GM18909 (cell line): ENCODE results near the gene NEMP2.

ENCODE experiments used
- ATAC-seq: cut with Tn5 transposase; IDR thresholded peaks from one replicate; pipeline ENCODE4 v1.9.1; 2021; ENCODE audit warnings: mild to moderate bottlenecking; ENCODE audit not compliant: unreplicated experiment, poor library complexity

Gene NEMP2

DNA sequence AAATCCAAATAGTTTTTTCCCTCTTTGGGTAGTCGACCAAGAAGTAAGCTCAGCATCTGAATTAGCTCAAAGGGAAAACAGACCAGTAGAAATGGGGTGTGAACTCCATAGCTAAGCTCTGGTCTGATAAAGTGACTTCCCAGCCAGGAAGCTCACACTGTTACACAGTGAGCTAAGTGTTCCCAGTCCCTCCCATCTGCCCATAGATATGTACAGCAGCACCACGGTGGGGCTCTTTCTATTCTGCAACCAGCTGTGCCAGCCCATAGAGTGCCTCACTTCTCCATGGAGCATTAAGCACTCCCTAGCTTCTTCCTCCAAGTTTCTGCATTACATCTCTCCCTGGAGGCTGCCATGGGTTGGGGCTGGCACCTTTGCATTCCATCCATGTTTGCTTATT, 27.6 kb upstream of the NEMP2 start:
- ATAC-seq: no peak

DNA sequence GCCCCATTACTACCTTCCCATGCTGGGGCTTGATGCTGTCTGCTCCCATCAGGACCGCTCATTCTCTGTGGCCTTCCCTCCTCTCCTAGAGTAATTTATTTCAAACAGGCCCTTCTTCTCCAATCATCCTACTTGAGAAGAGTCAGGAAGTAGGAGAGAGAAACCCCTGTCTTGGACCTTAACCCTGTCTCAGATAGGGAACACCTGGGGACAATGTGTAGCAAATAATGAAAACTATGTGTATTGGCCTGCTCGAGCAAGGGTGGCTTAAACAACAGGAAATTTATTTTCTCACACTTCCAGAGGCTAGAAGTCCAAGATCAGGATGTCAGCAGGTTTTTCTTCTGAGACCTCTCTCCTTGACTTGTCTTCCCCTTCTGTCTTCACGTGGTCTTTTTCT, 26.6 kb upstream of the NEMP2 start:
- ATAC-seq: no peak

DNA sequence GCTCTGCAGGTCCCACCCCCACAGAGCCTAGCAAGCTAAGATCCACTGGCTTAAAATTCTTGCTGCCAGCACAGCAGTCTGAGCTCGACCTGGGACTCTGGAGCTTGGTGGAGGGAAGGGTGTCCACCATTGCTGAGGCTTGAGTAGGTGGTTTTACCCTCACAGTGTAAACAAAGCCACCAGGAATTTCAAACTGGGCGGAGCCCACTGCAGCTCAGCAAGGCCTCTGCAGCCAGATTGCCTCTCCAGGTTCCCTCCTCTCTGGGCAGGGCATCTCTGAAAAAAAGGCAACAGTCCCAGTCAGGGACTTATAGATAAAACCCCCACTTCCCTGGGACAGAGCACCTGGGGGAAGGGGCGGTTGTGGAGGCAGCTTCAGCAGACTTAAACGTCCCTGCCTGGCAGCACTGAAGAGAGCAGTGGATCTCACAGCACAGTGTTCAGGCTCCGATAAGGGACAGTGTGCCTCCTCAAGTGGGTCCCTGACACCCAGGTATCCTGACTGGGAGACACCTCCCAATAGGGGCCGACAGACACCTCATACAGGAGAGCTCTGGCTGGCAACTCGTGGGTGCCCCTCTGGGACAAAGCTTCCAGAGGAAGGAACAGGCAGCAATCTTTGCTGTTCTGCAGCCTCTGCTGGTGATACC, 20.0 kb upstream of the NEMP2 start:
- ATAC-seq: no peak

DNA sequence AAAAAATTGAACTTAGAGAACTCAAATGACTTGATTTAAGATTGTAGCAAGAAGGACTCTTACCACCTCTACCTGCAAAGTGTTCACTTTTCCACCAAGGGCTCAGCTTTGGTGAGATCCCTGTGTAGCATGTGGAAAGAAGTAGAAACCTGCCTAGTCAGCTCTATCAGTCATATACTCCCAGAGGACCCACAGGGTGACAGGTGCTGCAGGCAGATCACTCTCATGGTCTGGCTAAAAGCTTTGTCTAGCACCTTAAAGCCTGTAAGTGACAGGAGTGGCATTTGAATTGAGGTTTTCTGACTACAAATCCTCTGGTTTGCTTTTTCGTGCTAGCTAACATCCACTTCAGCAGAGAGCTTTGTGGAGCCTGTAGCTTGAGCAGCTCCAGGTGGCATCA, 18.7 kb upstream of the NEMP2 start:
- no peak for ATAC-seq

DNA sequence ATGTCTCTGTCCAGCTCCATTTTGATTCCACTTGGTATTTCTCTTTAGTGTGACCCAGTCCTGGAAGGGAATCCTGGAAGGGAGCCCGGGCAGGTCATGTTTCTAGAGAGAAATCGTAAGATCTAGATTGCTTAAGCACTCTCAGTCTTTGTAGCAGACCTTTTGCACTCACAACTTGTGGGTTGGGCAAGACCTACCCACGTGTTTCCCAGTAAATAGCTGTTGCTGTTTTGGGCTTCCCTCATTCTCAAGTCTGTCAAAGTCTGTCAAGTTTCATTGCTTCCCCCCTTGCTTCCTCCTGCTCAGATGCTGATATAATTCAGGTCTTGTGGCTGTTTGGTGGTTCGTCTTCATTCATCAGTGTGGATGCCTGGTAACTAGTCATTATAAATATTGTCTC, 17.4 kb upstream of the NEMP2 start:
- ATAC-seq: no peak

DNA sequence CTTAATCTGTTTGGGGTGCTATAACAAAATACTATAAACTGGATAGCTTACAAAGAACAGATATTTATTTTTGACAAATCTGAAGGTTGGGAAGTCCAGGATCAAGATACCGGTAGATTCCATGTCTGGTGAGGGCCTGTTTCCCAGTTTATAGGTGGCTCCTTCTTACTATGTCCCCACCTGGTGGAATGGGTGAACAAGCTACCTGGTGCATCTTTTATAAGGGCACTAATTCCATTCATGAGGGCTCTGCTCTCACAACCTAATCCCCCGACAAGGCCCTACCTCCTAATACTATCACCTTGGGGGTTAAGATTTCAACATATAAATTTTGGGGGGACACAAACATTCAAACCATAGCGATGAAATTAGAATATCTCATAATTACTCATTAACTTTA, 15.6 kb upstream of the NEMP2 start:
- no peak for ATAC-seq

DNA sequence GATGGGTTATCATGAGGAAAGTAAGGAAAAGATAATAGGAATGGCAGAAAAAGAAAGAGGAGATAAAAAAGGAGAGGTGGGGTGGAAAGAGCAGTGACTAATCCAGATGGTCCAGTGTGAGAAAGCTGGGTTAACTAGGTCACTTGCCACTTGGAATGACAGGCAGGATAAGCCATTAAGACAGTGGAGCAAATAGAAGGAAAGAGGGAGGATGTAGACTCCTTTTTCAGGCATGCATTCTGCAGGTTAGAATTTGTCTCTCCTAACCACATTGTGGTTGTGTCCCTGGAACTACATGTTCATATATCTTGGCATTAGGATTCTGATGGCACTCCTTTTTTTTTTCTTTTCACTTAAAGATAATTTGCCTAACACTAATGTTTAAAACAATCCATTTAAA, 13.4 kb upstream of the NEMP2 start:
- ATAC-seq: no peak

DNA sequence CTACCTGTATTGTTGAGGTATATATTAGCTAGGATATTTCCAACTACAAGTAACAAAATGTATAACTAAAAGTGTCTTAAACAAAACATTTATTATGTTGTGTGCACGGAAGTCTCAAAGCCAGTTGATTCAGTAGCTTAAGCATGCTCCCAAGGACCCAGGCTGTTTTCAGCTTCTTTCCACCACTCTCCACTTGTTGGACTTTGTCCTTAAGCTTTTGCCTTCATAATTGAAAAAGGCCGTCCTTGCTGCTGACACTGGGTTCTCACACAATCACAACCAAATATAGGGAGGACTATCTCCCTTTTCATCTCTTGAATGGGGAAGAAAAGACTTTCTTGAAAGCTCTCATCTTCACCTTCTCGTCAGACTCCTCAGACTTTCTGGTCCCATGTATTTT, 12.2 kb upstream of the NEMP2 start:
- no peak for ATAC-seq

DNA sequence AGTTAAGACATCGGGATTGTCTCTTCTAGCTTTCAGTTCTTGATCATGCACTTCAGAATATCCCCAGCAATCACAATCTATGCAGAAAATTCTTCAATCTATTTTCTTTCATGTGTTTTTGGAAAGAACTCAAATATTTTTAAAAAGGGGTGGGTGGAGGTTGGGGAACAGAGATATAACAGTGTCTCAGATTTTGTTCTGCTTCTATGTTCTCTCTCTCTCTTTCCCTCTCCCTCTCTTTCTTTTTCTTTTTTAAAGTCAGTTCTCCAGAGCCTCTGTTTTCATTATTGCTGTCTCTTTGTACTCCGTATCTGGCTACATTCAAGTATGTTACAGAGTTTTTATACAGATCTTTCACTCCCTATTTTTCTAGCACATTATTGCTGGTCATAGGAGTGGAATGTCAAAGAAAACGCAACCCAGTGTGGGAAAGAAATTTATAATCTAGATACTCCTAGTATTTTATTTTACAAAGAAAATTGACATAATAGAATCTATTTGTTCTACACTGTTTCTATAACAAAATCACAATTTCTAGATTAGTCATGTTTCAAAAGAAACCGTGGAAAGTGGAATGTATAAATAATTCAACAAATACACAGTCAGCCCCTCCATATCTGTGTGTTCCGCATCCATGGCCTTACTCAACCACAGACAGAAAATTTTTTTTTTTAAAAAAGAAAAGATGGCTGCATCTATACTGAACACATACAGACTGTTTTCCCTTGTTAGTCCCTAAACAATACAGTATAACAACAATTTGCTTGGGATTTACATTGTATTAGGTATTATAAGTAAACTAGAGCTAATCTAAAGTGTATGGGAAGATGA, 11.2 kb upstream of the NEMP2 start:
- no peak for ATAC-seq

DNA sequence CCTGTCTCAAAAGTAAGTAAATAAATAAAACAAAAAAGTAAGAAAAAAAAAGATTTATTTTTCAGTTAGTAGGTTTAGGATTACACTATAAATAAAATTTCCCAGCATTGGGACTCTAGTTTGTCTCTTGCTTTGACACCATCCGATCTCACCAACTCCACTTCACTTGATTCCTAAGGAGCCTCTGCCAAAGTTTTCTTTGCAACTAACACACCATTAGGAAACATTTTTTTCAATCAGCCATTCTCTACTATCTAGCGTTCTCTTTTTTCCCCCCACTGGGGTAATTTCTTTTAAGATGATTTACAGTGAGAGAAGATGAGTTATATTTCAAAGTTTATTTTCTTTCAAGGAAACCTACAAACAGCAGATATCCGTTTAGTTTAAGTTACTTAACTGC, 10.6 kb upstream of the NEMP2 start:
- ATAC-seq: no peak

DNA sequence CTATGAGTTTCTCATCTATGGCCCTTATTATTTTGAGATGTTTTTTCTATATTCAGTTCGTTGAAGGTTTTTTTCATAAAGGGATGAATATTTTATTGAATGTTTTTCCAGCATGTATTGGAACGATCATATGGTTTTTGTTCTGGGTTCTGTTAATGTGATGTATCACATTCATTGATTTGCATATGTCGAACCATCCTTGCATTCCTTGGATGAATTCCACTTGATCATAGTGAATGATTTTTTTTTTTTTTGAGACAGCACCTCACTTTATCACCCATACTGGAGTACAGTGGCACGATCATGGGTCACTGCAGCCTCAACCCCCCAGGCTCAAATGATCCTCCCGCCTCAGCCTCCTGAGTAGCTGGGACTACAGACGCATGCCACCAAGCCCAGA, 5.5 kb upstream of the NEMP2 start:
- ATAC-seq: no peak

DNA sequence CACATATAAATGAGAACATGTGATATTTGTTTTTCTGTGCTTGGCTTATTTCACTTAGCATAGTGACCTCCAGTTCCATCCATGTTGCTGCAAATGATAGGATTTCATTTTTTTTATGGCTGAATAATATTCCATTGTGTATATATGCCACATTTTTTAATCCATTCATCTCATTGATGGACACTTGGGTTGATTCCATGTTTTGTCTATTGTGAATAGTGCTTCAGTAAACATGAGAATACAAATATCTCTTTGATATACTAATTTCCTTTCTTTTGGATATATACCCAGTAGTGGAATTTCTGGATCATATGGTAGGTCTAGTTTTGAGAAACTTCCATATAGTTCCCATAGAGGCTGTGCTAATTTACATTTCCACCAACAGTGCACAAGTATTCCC, 3.7 kb upstream of the NEMP2 start:
- no peak for ATAC-seq

DNA sequence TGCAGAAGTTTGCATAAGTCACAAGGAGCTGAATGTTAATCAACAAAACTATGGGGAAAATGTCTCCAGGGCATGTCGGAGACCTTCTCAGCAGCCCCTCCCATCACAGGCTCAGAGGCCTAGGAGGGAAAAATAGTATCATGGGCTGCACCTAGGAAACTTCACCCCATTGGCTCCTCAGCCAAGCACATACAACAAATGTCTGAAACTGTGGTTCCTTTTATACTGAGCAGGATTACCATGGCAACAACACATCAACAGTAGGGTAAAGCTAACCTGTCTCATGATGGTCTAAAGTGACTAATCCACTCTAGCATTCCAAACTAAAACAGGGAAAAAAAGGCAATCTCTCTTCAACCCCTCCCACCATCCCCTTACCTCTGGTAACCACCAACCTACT, 3.2 kb upstream of the NEMP2 start:
- ATAC-seq: no peak

DNA sequence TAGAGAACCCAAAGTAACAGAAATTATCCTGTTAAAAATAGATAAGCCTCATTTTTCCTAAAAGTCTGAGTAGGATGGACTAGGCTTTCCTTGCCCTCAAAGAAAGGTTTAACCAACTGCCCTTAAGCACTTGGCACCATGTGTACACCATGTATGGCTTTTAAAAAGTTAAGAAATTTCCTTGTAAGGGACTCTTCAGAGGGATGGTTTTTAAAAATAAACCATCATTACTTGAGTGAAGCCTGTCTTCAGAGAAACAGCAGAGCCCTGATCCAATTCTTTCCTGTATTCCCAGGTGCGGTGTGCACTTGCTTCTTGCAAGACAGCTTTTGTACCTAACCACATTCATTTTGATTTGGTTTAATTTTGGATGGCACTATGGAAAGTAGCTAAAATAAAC, 1.1 kb upstream of the NEMP2 start:
- no peak for ATAC-seq

DNA sequence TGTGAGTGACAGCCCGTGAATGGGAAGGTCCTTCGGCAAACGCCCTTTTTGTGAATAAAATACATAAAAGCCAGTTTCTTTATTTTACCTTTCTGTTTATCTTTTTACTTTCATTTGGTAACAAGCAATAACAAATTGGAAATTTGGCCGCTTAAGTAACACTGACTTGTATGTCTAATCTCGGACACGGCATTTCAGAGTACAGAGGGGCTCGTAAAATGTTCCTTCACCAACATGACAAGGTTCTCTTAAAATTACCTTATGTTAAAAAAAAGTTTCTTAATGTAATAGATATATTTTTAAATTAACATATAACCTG, 558 bp upstream of the NEMP2 start:
- ATAC-seq: peak; percentile 2

DNA sequence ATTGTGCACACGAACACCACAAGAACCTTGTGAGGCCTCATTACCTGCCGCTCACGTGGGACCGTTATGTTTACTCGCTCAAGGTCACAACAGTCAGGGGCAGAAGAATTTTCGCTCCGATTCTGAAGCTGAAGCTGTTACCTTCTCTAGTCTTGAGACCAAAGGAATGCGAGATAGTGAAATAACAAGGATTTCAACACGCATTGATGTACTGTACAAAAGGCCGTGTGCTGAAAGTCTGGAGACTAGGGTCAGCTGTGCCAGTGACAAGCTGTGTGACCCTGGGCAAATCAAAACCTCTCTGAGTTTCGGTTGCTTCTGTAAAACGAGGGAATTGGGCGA, 583 bp downstream of the NEMP2 start:
- ATAC-seq: peak; percentile 26

DNA sequence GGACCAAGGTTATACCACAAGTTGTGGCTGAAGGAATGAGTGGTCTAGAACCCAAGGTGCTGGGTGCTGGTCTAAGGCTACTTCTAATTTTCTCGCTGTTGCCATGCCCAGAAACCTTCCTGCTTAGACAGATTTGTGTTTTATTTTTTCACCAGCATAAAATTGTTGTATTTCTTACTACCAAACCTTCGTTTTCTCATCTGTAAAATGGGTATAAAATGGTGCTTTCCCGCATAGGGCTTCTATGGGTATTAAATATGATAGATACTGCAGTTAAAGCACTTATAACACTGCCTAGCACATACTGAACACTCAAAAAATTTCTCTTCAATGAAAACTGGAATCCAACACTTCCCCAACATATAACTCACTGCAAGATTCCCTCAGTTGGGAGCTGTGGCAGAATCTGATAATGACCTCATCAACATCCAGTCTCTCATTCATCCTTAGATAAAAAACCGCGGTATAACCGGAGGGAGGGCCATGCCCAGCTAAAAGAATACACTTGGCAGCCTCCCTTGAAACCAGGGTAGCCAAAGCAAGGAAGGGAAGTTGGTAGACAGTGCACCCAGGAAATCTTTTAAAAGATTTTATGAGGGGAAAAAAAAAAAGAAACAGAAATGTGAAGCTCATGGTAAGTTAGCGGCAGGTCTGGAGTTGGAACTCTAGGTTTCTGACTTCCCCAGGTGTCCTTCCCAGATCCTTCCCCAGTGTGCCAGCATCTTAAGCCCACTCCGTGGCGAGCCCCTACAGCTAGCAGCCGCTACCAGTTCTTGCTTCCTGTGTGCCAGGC, 1.2 kb downstream of the NEMP2 start:
- no peak for ATAC-seq

DNA sequence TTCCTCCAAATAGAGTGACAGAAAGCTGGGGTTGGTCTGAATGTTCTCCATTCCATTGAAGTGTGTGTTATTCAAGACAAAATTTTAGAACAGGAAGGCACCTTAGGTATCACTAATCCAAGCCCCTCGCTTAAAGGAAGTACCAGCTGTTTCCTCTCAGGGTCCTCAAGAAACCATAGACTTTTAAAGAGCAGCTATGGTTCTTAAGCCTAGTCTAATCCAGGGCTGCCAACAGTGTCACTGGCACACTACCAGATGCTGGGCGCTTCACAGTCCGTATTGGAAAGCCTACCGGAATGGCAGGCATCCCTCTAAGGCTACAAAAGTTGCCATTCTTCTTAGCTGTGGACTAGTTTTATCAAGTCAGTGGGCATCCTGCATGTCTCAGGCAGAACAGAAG, 1.9 kb downstream of the NEMP2 start:
- no peak for ATAC-seq

DNA sequence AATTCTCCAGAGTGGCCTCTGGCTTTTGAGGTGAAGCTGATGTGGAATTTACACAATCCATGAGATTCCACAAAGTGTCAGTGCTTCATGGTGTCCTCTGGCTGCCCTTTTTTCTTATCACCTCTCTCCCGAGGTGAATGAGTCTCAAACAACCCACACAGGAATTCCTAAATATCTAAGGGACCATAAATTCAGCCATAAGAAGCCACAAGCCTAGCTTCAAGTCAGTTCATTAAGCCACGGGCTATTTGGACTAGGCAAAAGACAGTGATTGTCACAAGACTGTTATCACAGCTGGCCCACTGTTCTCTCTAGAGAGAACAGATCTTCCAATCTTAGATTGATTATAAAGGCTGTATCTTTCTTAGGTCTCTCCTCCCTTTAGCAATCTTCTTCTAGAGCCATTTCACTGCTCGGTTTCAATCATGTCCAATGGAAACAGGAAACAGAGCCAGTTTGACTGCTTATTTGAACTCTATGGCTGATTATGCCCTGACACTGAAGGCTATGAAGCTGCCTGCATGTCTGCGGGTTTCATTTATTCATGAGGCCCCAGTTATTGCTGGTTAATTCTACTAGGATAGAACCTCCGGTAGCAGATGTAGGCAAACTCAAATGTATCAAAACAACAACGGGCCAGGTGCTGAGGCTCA, 4.1 kb downstream of the NEMP2 start:
- ATAC-seq: no peak

DNA sequence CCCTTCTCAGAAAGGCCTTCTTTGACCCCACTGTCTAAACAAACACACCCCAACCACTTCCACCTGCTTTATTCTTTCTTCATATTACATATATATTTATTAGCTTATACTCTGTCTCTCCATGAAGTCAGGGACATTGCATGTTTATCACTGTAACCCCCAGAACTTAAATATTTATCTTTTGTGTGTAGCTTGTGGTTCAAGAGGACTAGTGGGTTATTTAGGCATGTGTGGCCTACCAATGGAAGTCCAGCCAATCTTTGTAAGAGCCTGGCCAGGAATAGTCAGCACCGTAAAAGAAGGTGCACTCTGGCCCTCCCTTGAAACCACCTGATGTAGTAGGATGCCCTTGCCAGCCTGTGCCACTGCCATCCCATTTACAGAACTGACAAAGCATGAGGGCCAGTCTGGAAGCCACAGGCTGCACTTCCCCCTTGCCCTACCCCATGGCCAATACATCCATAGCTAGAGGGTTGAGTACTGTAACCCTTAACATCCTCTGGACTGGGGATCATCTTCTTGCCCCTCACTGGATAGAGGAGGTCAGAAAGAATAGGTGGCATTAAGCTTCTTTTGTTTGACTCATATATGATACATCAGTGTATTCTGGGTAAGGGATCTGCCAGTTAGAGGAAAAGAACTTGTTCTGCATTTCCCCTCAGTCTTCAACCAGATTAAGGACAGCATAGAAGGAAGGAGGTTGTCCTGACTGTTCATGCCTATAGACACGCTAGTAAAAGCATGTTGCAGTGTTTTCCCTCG, 4.9 kb downstream of the NEMP2 start:
- ATAC-seq: no peak
